ENCODE measurements around the gene CCDC144A.
"Not testable (repeated sequence)": the region's sequence is repeated elsewhere in the genome, so short reads cannot be mapped to it uniquely, and the experiment has no call there.

DNA sequence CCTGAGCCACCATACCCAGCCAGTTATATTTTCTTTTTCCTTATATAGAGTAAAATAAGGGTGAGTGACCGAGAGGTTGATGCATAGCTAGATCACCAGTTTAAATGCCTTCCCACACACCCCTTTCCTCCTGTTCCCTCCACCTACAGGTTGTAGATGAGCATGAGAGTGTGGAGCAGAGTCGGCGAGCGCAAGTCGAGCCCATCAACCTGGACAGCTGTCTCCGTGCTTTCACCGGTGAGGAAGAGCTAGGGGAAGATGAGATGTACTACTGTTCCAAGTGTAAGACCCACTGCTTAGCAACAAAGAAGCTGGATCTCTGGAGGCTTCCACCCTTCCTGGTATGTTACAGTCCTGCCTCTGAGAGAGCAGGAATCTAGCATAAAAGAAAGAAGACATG, 105.9 kb downstream of the CCDC144A start:
- TF ChIP-seq, protein P1, sequence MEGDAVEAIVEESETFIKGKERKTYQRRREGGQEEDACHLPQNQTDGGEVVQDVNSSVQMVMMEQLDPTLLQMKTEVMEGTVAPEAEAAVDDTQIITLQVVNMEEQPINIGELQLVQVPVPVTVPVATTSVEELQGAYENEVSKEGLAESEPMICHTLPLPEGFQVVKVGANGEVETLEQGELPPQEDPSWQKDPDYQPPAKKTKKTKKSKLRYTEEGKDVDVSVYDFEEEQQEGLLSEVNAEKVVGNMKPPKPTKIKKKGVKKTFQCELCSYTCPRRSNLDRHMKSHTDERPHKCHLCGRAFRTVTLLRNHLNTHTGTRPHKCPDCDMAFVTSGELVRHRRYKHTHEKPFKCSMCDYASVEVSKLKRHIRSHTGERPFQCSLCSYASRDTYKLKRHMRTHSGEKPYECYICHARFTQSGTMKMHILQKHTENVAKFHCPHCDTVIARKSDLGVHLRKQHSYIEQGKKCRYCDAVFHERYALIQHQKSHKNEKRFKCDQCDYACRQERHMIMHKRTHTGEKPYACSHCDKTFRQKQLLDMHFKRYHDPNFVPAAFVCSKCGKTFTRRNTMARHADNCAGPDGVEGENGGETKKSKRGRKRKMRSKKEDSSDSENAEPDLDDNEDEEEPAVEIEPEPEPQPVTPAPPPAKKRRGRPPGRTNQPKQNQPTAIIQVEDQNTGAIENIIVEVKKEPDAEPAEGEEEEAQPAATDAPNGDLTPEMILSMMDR (IDR thresholded peaks at IDR 0.05; ENCODE audit: low read length), result not testable (repeated sequence)
- not testable (repeated sequence) for TF ChIP-seq EZH2 (optimal IDR thresholded peaks at IDR 0.05; ENCODE audit: low read depth, low read length)

All from MM.1S (cell line).